Liver (tissue), 3 donors: ENCODE results near the gene ERH.

Experiments used
- ATF3 ChIP-seq: IDR thresholded peaks from 2 replicates; pipeline ENCODE4 v1.6.1; 2016; ENCODE audit warnings: antibody characterized with exemption
- CTCF ChIP-seq: fragments of 150-350 bp; IDR thresholded peaks from 2 replicates; pipeline ENCODE4 v1.5.1; 2017; ENCODE audit warnings: improper control_type of control experiment, low read depth, low read length; ENCODE audit not compliant: missing input control
- EGR1 ChIP-seq, 2 donors: IDR thresholded peaks; 2 replicates each; pipeline ENCODE4 v1.6.1; 2016 to 2018; ENCODE audit warnings: antibody characterized with exemption in 2 of 2, low read depth in 2 of 2
- GABPA ChIP-seq, 2 donors: IDR thresholded peaks in 1 of 2; conservative IDR thresholded peaks in 1 of 2; 2 replicates each; pipeline ENCODE4 v1.6.1; 2016; ENCODE audit warnings: antibody characterized with exemption in 2 of 2, mild to moderate bottlenecking in 1 of 2, moderate library complexity in 1 of 2
- HNF4G ChIP-seq: IDR thresholded peaks from 2 replicates; pipeline ENCODE4 v1.6.1; 2016; ENCODE audit warnings: antibody characterized with exemption
- JUND ChIP-seq, 2 donors: IDR thresholded peaks; 2 replicates each; pipeline ENCODE4 v1.6.1; 2016; ENCODE audit warnings: antibody characterized with exemption in 2 of 2
- MAX ChIP-seq: IDR thresholded peaks from 2 replicates; pipeline ENCODE4 v1.6.1; 2016; ENCODE audit warnings: antibody characterized with exemption
- RAD21 ChIP-seq, 2 donors: IDR thresholded peaks; 2 replicates each; pipeline ENCODE4 v1.6.1; 2016; ENCODE audit warnings: antibody characterized with exemption in 2 of 2, mild to moderate bottlenecking in 2 of 2
- REST ChIP-seq: IDR thresholded peaks from 2 replicates; pipeline ENCODE4 v1.6.1; 2016; ENCODE audit warnings: antibody characterized with exemption, mild to moderate bottlenecking
- RXRA ChIP-seq, 2 donors: IDR thresholded peaks; 2 replicates each; pipeline ENCODE4 v1.6.1; 2017 to 2018; ENCODE audit warnings: antibody characterized with exemption in 2 of 2, mild to moderate bottlenecking in 1 of 2
- TAF1 ChIP-seq: conservative IDR thresholded peaks from 2 replicates; pipeline ENCODE4 v1.6.1; 2016; ENCODE audit warnings: antibody characterized with exemption, mild to moderate bottlenecking
- YY1 ChIP-seq: IDR thresholded peaks from 2 replicates; pipeline ENCODE4 v1.6.1; 2016; ENCODE audit warnings: antibody characterized with exemption, mild to moderate bottlenecking
- ZBTB33 ChIP-seq: IDR thresholded peaks from 2 replicates; pipeline ENCODE4 v1.6.1; 2016; ENCODE audit warnings: antibody characterized with exemption
- donor health status: healthy.
- donor health status: healthy.

- TF ChIP-seq CTCF: no peak
- no peak for TF ChIP-seq ATF3
- no peak for TF ChIP-seq JUND (IDR thresholded peaks at IDR 0.05)
- no peak for TF ChIP-seq GABPA (IDR thresholded peaks at IDR 0.05 in 1 of 2, conservative IDR thresholded peaks at IDR 0.05 in 1 of 2)
- TF ChIP-seq REST: no peak
- TF ChIP-seq MAX: no peak
- TF ChIP-seq HNF4G: no peak
- TF ChIP-seq RAD21 (IDR thresholded peaks at IDR 0.05): no peak
- no peak for TF ChIP-seq RXRA (IDR thresholded peaks at IDR 0.05)
- no peak for TF ChIP-seq ZBTB33
- TF ChIP-seq YY1: no peak
- TF ChIP-seq EGR1 (IDR thresholded peaks at IDR 0.05; ENCODE audit: low read depth in 2 of 2): no peak
- TF ChIP-seq TAF1: no peak
Observed at GRCh38 chr14:69401841-69402240, 3.7 kb upstream of the ERH start.
